HepG2 (cell line): ENCODE measurements around the gene IQSEC1. TPM values are rescaled to one million over a fixed set of nuclear protein-coding genes. Genes with fewer than 3 reads are reported as not detected.

Experiments
- MAFG ChIP-seq: sonication (generic); formaldehyde crosslinking; IDR thresholded peaks from 2 replicates; pipeline ENCODE4 v1.5.1; 2020; ENCODE audit warnings: mild to moderate bottlenecking, missing genetic modification reagents
- MTA1 ChIP-seq: sonication (generic); formaldehyde crosslinking; IDR thresholded peaks from 2 replicates; pipeline ENCODE4 v1.4.0; 2020; ENCODE audit warnings: missing genetic modification reagents, mild to moderate bottlenecking, borderline replicate concordance
- NKX3-1 ChIP-seq: sonication (generic); formaldehyde crosslinking; IDR thresholded peaks from 2 replicates; pipeline ENCODE4 v1.5.0; 2020; ENCODE audit warnings: missing genetic modification reagents
- RORA ChIP-seq: sonication (generic); formaldehyde crosslinking; IDR thresholded peaks from 2 replicates; pipeline ENCODE4 v1.5.0; 2020; ENCODE audit warnings: mild to moderate bottlenecking, missing genetic modification reagents, moderate library complexity
- ZFX ChIP-seq: sonication (generic); formaldehyde crosslinking; IDR thresholded peaks from 2 replicates; pipeline ENCODE4 v1.4.0; 2020; ENCODE audit warnings: mild to moderate bottlenecking, low read depth, missing genetic modification reagents, moderate library complexity
- ZKSCAN8 ChIP-seq: IDR thresholded peaks from 2 replicates; pipeline ENCODE4 v1.6.1; 2016; ENCODE audit warnings: borderline replicate concordance, missing genetic modification reagents, missing compliant biosample characterization
- ZNF331 ChIP-seq: sonication (generic); formaldehyde crosslinking; IDR thresholded peaks from 2 replicates; pipeline ENCODE4 v1.4.0; 2020; ENCODE audit warnings: missing genetic modification reagents
- ZNF33A ChIP-seq: sonication (generic); formaldehyde crosslinking; IDR thresholded peaks from 2 replicates; pipeline ENCODE4 v1.5.1; 2020; ENCODE audit warnings: missing genetic modification reagents, mild to moderate bottlenecking, moderate library complexity, borderline replicate concordance
- ZNF383 ChIP-seq: sonication (generic); formaldehyde crosslinking; IDR thresholded peaks from 2 replicates; pipeline ENCODE4 v1.4.0; 2020; ENCODE audit warnings: missing genetic modification reagents, mild to moderate bottlenecking, borderline replicate concordance
- ZSCAN12 ChIP-seq: sonication (generic); formaldehyde crosslinking; IDR thresholded peaks from 2 replicates; pipeline ENCODE4 v1.9.0; 2021; ENCODE audit warnings: mild to moderate bottlenecking, missing genetic modification reagents
- polyA plus RNA-seq, 8 experiments: library from polyadenylated mRNA; depleted of rRNA in 3 of 8; stranded (reverse) in 7 of 8; unstranded in 1 of 8; fragments of >200 nt; fragmentation: Illumina TruSeq in 4 of 8; extraction: Trizol in 4 of 8; gene quantifications; 2 replicates each; pipeline versions ENCODE4 v1.2.1 to v1.2.3, GENCODE V29; 2011 to 2016; ENCODE audit warnings: low read depth in 4 of 8, missing spikeins in 1 of 8, mixed read lengths in 1 of 8; ENCODE audit not compliant: insufficient read depth in 1 of 8
- total RNA-seq, 5 experiments: library from RNA; depleted of rRNA; stranded (reverse); fragments of >200 nt; fragmentation: Illumina TruSeq; extraction: Trizol; gene quantifications; 2 replicates each; pipeline ENCODE4 v1.2.3, GENCODE V29; 2016; ENCODE audit warnings: low read depth in 1 of 5
- TF ChIP-seq, protein P1 (sequence below): sonication (generic); formaldehyde crosslinking; IDR thresholded peaks from 2 replicates; pipeline ENCODE4 v1.5.0; 2020; ENCODE audit warnings: mild to moderate bottlenecking, missing genetic modification reagents
- TF ChIP-seq, protein P2 (sequence below): sonication (generic); formaldehyde crosslinking; IDR thresholded peaks from 2 replicates; pipeline ENCODE4 v1.5.0; 2020; ENCODE audit warnings: mild to moderate bottlenecking, missing genetic modification reagents
- TF ChIP-seq, protein P3 (sequence below): sonication (generic); formaldehyde crosslinking; IDR thresholded peaks from 2 replicates; pipeline ENCODE4 v1.5.1; 2020; ENCODE audit warnings: missing genetic modification reagents, mild to moderate bottlenecking, borderline replicate concordance
- TF ChIP-seq, protein P4 (sequence below): sonication (generic); formaldehyde crosslinking; IDR thresholded peaks from 2 replicates; pipeline ENCODE4 v1.9.0; 2021; ENCODE audit warnings: mild to moderate bottlenecking, missing genetic modification reagents
- TF ChIP-seq, protein P5 (sequence below): sonication (generic); formaldehyde crosslinking; IDR thresholded peaks from 2 replicates; pipeline ENCODE4 v1.8.1; 2023; ENCODE audit warnings: mild to moderate bottlenecking, missing genetic modification reagents

IQSEC1 gene
- total and polyA plus RNA-seq, 2 of the 13 experiments (the other 11 are each of a cell fraction or from before 2014, with no cell fraction given) = 17.4 to 20.2 TPM

DNA sequence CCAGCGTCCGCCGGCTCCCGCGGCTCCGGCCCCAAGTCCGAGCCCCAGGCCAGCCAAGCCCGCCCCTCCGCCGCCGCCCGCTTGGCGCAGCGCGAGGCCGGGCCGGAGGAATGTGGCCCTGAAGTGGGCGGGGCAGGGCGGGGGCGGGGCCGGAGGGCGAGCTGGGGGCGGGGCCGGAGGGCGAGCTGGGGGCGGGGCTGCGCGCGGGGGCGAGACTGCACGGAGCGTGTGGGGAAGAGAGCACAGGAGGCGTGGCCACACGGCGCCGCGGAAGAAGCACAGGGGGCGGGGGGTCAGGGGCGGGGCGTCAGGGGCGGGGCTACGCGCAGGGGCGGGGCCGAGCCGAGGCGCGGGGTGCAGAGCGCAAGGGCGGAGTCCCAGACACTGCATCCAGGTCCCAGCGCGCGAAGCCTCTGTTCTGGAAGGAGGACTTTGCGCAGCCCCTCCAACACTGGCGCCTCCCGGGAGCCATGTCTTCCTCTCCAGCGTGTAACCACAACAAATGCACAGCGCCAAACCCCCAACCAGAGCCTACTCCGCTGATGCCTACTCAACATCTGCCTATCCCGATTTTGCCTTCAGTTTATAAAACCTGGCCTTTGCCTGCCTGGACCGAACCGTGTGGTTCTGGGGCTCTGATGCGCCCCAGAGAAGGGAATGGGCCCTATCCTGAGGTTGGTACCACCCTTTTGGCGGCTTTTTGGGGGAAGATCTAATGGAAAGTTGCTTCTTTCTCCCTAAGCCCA is 105.5 kb downstream of the IQSEC1 start (continued):
- TF ChIP-seq, protein P1, sequence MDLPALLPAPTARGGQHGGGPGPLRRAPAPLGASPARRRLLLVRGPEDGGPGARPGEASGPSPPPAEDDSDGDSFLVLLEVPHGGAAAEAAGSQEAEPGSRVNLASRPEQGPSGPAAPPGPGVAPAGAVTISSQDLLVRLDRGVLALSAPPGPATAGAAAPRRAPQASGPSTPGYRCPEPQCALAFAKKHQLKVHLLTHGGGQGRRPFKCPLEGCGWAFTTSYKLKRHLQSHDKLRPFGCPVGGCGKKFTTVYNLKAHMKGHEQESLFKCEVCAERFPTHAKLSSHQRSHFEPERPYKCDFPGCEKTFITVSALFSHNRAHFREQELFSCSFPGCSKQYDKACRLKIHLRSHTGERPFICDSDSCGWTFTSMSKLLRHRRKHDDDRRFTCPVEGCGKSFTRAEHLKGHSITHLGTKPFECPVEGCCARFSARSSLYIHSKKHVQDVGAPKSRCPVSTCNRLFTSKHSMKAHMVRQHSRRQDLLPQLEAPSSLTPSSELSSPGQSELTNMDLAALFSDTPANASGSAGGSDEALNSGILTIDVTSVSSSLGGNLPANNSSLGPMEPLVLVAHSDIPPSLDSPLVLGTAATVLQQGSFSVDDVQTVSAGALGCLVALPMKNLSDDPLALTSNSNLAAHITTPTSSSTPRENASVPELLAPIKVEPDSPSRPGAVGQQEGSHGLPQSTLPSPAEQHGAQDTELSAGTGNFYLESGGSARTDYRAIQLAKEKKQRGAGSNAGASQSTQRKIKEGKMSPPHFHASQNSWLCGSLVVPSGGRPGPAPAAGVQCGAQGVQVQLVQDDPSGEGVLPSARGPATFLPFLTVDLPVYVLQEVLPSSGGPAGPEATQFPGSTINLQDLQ (CRISPR knock-in tag) = no peak
- TF ChIP-seq MAFG (CRISPR knock-in tag) (no peak), ZNF33A (CRISPR knock-in tag) (no peak), RORA (CRISPR knock-in tag) (no peak), ZKSCAN8 (CRISPR knock-in tag) (no peak), ZFX (CRISPR knock-in tag) (peak; percentile 32; the same call in 1 of the 2 replicates), ZNF331 (CRISPR knock-in tag) (0 out of 2 replicates have a peak, but pooled peaks have one; percentile 30), NKX3-1 (CRISPR knock-in tag) (no peak), ZSCAN12 (CRISPR knock-in tag) (no peak), ZNF383 (CRISPR knock-in tag) (no peak), MTA1 (CRISPR knock-in tag) (no peak)
- TF ChIP-seq, protein P2, sequence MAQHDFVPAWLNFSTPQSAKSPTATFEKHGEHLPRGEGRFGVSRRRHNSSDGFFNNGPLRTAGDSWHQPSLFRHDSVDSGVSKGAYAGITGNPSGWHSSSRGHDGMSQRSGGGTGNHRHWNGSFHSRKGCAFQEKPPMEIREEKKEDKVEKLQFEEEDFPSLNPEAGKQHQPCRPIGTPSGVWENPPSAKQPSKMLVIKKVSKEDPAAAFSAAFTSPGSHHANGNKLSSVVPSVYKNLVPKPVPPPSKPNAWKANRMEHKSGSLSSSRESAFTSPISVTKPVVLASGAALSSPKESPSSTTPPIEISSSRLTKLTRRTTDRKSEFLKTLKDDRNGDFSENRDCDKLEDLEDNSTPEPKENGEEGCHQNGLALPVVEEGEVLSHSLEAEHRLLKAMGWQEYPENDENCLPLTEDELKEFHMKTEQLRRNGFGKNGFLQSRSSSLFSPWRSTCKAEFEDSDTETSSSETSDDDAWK (CRISPR knock-in tag) = no peak
- TF ChIP-seq, protein P3, sequence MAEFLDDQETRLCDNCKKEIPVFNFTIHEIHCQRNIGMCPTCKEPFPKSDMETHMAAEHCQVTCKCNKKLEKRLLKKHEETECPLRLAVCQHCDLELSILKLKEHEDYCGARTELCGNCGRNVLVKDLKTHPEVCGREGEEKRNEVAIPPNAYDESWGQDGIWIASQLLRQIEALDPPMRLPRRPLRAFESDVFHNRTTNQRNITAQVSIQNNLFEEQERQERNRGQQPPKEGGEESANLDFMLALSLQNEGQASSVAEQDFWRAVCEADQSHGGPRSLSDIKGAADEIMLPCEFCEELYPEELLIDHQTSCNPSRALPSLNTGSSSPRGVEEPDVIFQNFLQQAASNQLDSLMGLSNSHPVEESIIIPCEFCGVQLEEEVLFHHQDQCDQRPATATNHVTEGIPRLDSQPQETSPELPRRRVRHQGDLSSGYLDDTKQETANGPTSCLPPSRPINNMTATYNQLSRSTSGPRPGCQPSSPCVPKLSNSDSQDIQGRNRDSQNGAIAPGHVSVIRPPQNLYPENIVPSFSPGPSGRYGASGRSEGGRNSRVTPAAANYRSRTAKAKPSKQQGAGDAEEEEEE (CRISPR knock-in tag) = no peak
- TF ChIP-seq, protein P4, sequence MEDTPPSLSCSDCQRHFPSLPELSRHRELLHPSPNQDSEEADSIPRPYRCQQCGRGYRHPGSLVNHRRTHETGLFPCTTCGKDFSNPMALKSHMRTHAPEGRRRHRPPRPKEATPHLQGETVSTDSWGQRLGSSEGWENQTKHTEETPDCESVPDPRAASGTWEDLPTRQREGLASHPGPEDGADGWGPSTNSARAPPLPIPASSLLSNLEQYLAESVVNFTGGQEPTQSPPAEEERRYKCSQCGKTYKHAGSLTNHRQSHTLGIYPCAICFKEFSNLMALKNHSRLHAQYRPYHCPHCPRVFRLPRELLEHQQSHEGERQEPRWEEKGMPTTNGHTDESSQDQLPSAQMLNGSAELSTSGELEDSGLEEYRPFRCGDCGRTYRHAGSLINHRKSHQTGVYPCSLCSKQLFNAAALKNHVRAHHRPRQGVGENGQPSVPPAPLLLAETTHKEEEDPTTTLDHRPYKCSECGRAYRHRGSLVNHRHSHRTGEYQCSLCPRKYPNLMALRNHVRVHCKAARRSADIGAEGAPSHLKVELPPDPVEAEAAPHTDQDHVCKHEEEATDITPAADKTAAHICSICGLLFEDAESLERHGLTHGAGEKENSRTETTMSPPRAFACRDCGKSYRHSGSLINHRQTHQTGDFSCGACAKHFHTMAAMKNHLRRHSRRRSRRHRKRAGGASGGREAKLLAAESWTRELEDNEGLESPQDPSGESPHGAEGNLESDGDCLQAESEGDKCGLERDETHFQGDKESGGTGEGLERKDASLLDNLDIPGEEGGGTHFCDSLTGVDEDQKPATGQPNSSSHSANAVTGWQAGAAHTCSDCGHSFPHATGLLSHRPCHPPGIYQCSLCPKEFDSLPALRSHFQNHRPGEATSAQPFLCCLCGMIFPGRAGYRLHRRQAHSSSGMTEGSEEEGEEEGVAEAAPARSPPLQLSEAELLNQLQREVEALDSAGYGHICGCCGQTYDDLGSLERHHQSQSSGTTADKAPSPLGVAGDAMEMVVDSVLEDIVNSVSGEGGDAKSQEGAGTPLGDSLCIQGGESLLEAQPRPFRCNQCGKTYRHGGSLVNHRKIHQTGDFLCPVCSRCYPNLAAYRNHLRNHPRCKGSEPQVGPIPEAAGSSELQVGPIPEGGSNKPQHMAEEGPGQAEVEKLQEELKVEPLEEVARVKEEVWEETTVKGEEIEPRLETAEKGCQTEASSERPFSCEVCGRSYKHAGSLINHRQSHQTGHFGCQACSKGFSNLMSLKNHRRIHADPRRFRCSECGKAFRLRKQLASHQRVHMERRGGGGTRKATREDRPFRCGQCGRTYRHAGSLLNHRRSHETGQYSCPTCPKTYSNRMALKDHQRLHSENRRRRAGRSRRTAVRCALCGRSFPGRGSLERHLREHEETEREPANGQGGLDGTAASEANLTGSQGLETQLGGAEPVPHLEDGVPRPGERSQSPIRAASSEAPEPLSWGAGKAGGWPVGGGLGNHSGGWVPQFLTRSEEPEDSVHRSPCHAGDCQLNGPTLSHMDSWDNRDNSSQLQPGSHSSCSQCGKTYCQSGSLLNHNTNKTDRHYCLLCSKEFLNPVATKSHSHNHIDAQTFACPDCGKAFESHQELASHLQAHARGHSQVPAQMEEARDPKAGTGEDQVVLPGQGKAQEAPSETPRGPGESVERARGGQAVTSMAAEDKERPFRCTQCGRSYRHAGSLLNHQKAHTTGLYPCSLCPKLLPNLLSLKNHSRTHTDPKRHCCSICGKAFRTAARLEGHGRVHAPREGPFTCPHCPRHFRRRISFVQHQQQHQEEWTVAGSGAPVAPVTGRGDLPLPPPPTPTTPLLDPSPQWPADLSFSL (CRISPR knock-in tag) = no peak
- TF ChIP-seq, protein P5, sequence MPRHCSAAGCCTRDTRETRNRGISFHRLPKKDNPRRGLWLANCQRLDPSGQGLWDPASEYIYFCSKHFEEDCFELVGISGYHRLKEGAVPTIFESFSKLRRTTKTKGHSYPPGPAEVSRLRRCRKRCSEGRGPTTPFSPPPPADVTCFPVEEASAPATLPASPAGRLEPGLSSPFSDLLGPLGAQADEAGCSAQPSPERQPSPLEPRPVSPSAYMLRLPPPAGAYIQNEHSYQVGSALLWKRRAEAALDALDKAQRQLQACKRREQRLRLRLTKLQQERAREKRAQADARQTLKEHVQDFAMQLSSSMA (CRISPR knock-in tag) = no peak
